Muscle of back (tissue), 11 donors: ENCODE data around the gene MAP3K14. TPM values are rescaled to one million over a fixed set of nuclear protein-coding genes. Genes with fewer than 3 reads are reported as not detected.

Source experiments
- DNase-seq, 3 donors: peaks; one replicate each; pipeline versions ENCODE4 v3.0.0 to v3.0.0-alpha.2; 2013
- polyA plus RNA-seq, 10 donors: library from polyadenylated mRNA; unstranded; fragments of 120-200 nt; gene quantifications; one replicate each; pipeline ENCODE4 v1.2.1, GENCODE V29; 2013; ENCODE audit not compliant: insufficient read length in 10 of 10

Gene MAP3K14
- polyA plus RNA-seq, 10 donors, result 5.3 to 8.9 (median 8.0) TPM

GRCh38 chr17:45223539-45224528, 93.0 kb downstream of the MAP3K14 start:
- DNase-seq, result no peak

DNA sequence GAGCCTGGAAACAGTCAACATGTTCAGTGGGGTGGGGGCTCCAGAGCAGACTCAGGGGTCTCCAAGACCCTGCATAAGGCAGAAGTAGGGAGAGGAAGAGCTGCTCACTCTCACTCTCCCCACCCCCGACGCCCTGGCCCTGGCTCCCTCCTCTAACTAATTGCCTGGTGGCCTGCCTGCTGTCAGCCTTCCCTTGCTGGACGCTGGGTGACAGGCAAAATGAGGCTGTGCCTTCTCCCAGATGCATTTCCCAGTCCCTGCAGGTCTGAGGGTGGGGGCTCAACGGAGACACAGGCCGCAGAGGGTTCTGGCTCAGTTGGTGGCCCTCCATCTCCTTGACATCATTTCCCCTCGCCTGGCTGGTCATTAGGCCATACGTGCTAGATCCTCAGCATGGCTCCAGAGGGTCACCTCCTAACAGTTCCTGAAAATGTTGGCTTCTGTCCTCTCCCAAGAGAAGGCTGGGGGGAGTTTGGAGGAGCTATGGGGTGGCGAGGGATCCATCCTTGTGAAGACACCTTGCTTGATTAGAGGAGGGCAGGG, 93.8 kb downstream of the MAP3K14 start:
- no peak for DNase-seq

- DNase-seq, result no peak
Observed at GRCh38 chr17:45222289-45222995, 94.4 kb downstream of the MAP3K14 start.

- no peak for DNase-seq
Observed at GRCh38 chr17:45222014-45222288, 94.9 kb downstream of the MAP3K14 start.

DNA sequence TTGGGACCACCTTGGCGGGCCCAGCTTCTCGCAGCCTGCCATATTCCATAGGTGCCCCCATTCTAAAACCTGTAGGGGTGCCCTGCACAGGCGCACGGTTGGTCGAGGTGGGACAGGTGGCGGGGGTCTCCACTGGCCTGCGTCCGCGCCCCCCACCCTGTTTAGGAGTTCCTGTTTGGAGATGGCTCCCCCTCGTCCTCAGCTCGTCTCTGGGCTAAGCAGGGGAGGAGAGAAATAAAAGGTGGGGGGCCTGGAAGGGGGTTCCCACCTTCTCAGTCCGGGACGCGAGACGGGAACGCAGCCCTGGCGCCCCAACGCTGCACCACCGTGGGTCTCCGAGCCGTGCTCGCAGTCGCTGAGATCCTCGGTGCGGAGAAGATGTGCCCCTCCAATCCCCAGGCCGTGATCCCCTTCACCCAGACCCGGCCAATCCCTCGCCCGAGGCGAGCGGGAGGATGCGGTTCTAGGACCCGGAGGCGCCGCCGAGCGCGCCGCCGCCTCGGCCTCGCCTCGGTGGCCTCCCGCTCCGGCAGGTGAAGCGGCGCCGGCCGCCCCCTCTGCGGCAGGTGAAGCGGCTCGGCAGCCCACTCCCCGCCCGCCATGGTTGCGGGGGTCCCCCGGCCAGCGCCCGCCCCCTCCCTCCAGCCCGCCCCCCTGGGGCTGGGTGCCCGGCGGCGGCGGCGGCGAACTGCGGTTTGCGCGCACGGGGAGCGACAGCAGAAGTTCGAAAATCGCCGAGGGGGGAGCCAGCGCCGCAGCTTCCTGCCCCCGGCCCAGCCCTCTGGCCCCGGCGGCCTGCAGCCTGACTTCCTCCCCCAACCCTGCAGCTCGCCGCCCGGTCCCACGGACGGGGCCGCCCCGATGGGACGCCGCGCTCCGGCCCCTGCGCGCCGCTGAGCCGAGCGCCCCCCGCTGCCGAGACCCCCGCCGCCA, 95.5 kb downstream of the MAP3K14 start, which contains the start of gene FMNL1:
Gene FMNL1 (plus strand): TSS at position 805 of the 933 bp plus-strand sequence. CDS start 240 bp downstream, outside the sequence.
- peak in 1 of 3 donors; percentile 57 for DNase-seq

DNA sequence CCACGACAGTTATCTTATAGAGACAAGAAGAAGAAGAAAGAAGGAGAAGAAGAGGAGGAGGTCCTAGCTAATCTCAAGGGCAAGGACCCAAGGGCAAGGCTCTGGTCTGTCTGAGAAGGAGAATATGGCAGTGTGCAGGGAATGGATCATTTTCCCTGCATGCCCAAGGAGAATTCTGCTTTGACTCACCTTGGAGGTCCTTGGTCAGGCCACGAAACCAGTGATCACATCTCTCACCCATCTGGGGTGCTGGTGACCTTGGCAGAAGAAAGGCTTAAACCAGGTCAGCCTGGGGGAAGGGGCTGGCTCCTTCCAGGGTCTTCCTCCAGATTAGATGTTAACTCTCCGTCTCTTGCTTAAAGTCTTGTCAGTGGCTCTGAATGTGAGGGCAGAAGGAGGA, 96.7 kb downstream of the MAP3K14 start:
- DNase-seq, result no peak

- DNase-seq, result peak; percentile 85 to 92 (median 89)
Observed at GRCh38 chr17:45218895-45219661, 97.7 kb downstream of the MAP3K14 start.

Other genes with a start within 250 kb of the MAP3K14 start
- gene PLCD3, start 184.5 kb downstream of the MAP3K14 start, polyA plus RNA-seq, result 10 to 100 TPM; 20.3 to 38.5 (median 32.2) TPM
- 1 to 10 TPM; 3.9 to 7.0 (median 5.3) TPM for gene ACBD4, start 181.3 kb downstream of the MAP3K14 start, polyA plus RNA-seq
- gene HEXIM1, start 168.5 kb downstream of the MAP3K14 start, polyA plus RNA-seq, result 10 to 100 TPM; 16.6 to 26.6 (median 21.5) TPM
- 1 to 10 TPM; 4.9 to 9.4 (median 7.3) TPM for gene HEXIM2, start 155.1 kb downstream of the MAP3K14 start, polyA plus RNA-seq
- gene FMNL1, start 95.1 kb downstream of the MAP3K14 start, polyA plus RNA-seq, result 10 to 100 TPM in 1 of 10 donors, 1 to 10 TPM in 9; 4.0 to 17.9 (median 5.7) TPM
- under 1 TPM in 1 of 10 donors, not detected in 9; 0.14 TPM for gene SPATA32, start 54.9 kb downstream of the MAP3K14 start, polyA plus RNA-seq
- 10 to 100 TPM in 5 of 10 donors, 1 to 10 TPM in 5; 7.4 to 14.8 (median 10.0) TPM for gene ARHGAP27, start 115.8 kb upstream of the MAP3K14 start, polyA plus RNA-seq
- 10 to 100 TPM in 6 of 10 donors, 1 to 10 TPM in 4; 7.1 to 14.8 (median 10.7) TPM for gene PLEKHM1, start 173.7 kb upstream of the MAP3K14 start, polyA plus RNA-seq